Anterior cingulate cortex (tissue), 58 donors: Measurements from ENCODE around the gene GAGE12C.
"Not testable (repeated sequence)": the region's sequence is repeated elsewhere in the genome, so short reads cannot be mapped to it uniquely, and the experiment has no call there.

Source experiments
- DNase-seq, 58 donors: peaks; one replicate each; lab custom pipeline; 2025; lab: John Stamatoyannopoulos, UW

The GAGE12C gene

GRCh38 chrX:49531877-49532276 is at the start of gene GAGE12C:
Gene GAGE12C (plus strand): TSS chrX:49532177. CDS start chrX:49533332, 1,155 bp downstream.
- DNase-seq: not testable (repeated sequence)

GRCh38 chrX:49541433-49541832 is 9.5 kb downstream of the GAGE12C start, which contains the start of gene GAGE12D:
Gene GAGE12D (plus strand): TSS chrX:49541733. CDS start chrX:49542888, 1,155 bp downstream.
- not testable (repeated sequence) for DNase-seq

GRCh38 chrX:49550989-49551388 is 19.0 kb downstream of the GAGE12C start, which contains the start of gene GAGE12E:
Gene GAGE12E (plus strand): TSS chrX:49551289. CDS start chrX:49552444, 1,155 bp downstream.
- DNase-seq: not testable (repeated sequence)

DNA sequence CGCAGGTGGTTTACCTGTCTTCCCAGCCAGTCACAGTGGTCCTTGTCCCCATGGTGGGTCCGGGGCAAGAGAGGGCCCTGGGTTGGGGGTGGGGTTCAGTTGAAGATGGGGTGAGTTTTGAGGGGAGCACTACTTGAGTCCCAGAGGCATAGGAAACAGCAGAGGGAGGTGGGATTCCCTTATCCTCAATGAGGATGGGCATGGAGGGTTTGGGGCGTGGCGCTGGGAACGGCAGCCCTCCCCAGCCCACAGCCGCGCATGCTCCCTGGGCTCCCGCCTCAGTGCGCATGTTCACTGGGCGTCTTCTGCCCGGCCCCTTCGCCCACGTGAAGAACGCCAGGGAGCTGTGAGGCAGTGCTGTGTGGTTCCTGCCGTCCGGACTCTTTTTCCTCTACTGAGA is 28.6 kb downstream of the GAGE12C start, which contains the start of gene GAGE12F:
GAGE12F (plus strand) TSS at position 301 of the 400 bp plus-strand sequence. CDS start 1,155 bp downstream, outside the sequence.
- DNase-seq: not testable (repeated sequence)

GRCh38 chrX:49568728-49569127 is 36.8 kb downstream of the GAGE12C start:
- DNase-seq: not testable (repeated sequence)

DNA sequence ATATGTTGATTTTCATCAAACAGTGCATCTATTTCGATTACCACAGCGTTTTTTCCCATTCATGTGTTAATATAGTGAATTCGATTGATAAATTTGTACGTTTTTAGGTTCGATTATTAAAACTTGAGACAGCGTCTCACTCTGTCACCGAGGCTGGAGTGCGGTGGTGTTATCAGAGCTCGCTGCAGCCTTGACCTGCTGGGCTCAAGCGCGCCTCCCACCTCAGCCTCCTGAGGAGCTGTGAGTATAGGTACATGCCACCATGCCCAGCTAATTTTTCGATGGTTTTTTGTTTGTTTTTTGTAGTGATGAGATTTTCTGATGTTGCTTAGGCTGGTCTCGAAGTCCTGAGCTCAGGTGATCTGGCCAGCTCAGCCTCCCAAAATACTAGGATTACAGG is 37.2 kb downstream of the GAGE12C start:
- DNase-seq: not testable (repeated sequence)

DNA sequence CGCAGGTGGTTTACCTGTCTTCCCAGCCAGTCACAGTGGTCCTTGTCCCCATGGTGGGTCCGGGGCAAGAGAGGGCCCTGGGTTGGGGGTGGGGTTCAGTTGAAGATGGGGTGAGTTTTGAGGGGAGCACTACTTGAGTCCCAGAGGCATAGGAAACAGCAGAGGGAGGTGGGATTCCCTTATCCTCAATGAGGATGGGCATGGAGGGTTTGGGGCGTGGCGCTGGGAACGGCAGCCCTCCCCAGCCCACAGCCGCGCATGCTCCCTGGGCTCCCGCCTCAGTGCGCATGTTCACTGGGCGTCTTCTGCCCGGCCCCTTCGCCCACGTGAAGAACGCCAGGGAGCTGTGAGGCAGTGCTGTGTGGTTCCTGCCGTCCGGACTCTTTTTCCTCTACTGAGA is 38.1 kb downstream of the GAGE12C start, which contains the start of gene GAGE12G:
GAGE12G (plus strand) TSS at position 301 of the 400 bp plus-strand sequence. CDS start 1,155 bp downstream, outside the sequence.
- DNase-seq: not testable (repeated sequence)

DNA sequence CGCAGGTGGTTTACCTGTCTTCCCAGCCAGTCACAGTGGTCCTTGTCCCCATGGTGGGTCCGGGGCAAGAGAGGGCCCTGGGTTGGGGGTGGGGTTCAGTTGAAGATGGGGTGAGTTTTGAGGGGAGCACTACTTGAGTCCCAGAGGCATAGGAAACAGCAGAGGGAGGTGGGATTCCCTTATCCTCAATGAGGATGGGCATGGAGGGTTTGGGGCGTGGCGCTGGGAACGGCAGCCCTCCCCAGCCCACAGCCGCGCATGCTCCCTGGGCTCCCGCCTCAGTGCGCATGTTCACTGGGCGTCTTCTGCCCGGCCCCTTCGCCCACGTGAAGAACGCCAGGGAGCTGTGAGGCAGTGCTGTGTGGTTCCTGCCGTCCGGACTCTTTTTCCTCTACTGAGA is 47.7 kb downstream of the GAGE12C start, which contains the start of gene GAGE12H:
GAGE12H (plus strand) TSS at position 301 of the 400 bp plus-strand sequence. CDS start 1,155 bp downstream, outside the sequence.
- not testable (repeated sequence) for DNase-seq
